K562 (cell line): Measurements from ENCODE around the gene BIRC5. TPM values are rescaled to one million over a fixed set of nuclear protein-coding genes. Genes with fewer than 3 reads are reported as not detected.

Source experiments
- ARHGAP35 ChIP-seq: fragments of 450-650 bp; IDR thresholded peaks from 2 replicates; pipeline ENCODE4 v1.6.1; 2018; ENCODE audit not compliant: partially characterized antibody
- ATF1 ChIP-seq, 2 experiments: fragments of 450-650 bp in 1 of 2; IDR thresholded peaks; 2 replicates each; pipeline ENCODE4 v1.6.1; 2016; ENCODE audit warnings: missing compliant biosample characterization in 1 of 2, missing genetic modification characterization in 1 of 2
- BACH1 ChIP-seq: fragments of 200-800 bp; sonication (Bioruptor generic); IDR thresholded peaks from 2 replicates; pipeline ENCODE4 v1.6.1; 2016; ENCODE audit warnings: missing genetic modification characterization, missing compliant biosample characterization
- CEBPB ChIP-seq: fragments of 450-650 bp; IDR thresholded peaks from 2 replicates; pipeline ENCODE4 v1.6.1; 2016; ENCODE audit warnings: missing genetic modification characterization, missing compliant biosample characterization
- CTBP1 ChIP-seq: fragments of 450-650 bp; IDR thresholded peaks from 2 replicates; pipeline ENCODE4 v1.6.1; 2016; ENCODE audit warnings: borderline replicate concordance
- ESRRA ChIP-seq: fragments of 450-650 bp; IDR thresholded peaks from 2 replicates; pipeline ENCODE4 v1.6.1; 2014; ENCODE audit warnings: low read depth, mild to moderate bottlenecking, moderate library complexity, borderline replicate concordance
- EZH2 ChIP-seq: IDR thresholded peaks from 2 replicates; pipeline ENCODE4 v1.6.1; 2012; ENCODE audit warnings: low read depth, mild to moderate bottlenecking, inconsistent platforms, low read length, borderline replicate concordance
- GABPA ChIP-seq: fragments of 200-800 bp; sonication (Bioruptor generic); conservative IDR thresholded peaks from 2 replicates; pipeline ENCODE4 v1.6.1; 2016; ENCODE audit warnings: low read depth, missing genetic modification characterization, missing compliant biosample characterization
- HNRNPK ChIP-seq: fragments of 200-400 bp; formaldehyde crosslinking; IDR thresholded peaks from one replicate; pipeline ENCODE4 v1.6.1; 2018; ENCODE audit warnings: mild to moderate bottlenecking, low read depth, low read length; ENCODE audit not compliant: poor library complexity, severe bottlenecking
- NCOA6 ChIP-seq: fragments of 450-650 bp; IDR thresholded peaks from 2 replicates; pipeline ENCODE4 v1.6.1; 2017; ENCODE audit warnings: mild to moderate bottlenecking
- POLR2AphosphoS5 ChIP-seq: IDR thresholded peaks from 2 replicates; pipeline ENCODE4 v1.6.1; 2011; ENCODE audit warnings: mild to moderate bottlenecking, low read depth, low read length, moderate library complexity; ENCODE audit not compliant: control insufficient read depth, insufficient read depth
- PTTG1 ChIP-seq: fragments of 450-650 bp; IDR thresholded peaks from 2 replicates; pipeline ENCODE4 v1.6.1; 2016; ENCODE audit warnings: low read depth, mild to moderate bottlenecking, missing genetic modification characterization, missing compliant biosample characterization
- PYGO2 ChIP-seq: fragments of 450-650 bp; IDR thresholded peaks from 2 replicates; pipeline ENCODE4 v1.6.1; 2016; ENCODE audit warnings: mild to moderate bottlenecking, missing genetic modification characterization, moderate library complexity, missing compliant biosample characterization
- RFX7 ChIP-seq: fragments of 250-450 bp; sonication (Bioruptor Pico); IDR thresholded peaks from 2 replicates; pipeline ENCODE4 v1.5.1; 2021; ENCODE audit warnings: mild to moderate bottlenecking
- SP1 ChIP-seq: sonication (generic); formaldehyde crosslinking; IDR thresholded peaks from 2 replicates; pipeline ENCODE4 v1.8.1; 2022; ENCODE audit warnings: mild to moderate bottlenecking, missing genetic modification reagents
- TCFL5 ChIP-seq: fragments of 250-450 bp; sonication (Bioruptor Pico); conservative IDR thresholded peaks from 2 replicates; pipeline ENCODE4 v1.6.1; 2021; ENCODE audit warnings: mild to moderate bottlenecking, moderate library complexity, matching md5 sums
- THRA ChIP-seq: fragments of 450-650 bp; IDR thresholded peaks from 2 replicates; pipeline ENCODE4 v1.6.1; 2017; ENCODE audit warnings: mild to moderate bottlenecking, moderate library complexity
- ZNF395 ChIP-seq: fragments of 200-800 bp; sonication (Bioruptor generic); IDR thresholded peaks from 2 replicates; pipeline ENCODE4 v1.6.1; 2017; ENCODE audit warnings: missing genetic modification characterization, missing compliant biosample characterization
- ZNF445 ChIP-seq: fragments of 250-450 bp; sonication (Bioruptor Pico); IDR thresholded peaks from 2 replicates; pipeline ENCODE4 v1.4.0; 2020; ENCODE audit warnings: low read depth, mild to moderate bottlenecking, moderate library complexity
- ZNF507 ChIP-seq: conservative IDR thresholded peaks from 2 replicates; pipeline ENCODE4 v1.6.1; 2017; ENCODE audit warnings: missing genetic modification characterization, missing compliant biosample characterization
- ZNF79 ChIP-seq: fragments of 250-450 bp; sonication (Bioruptor Pico); IDR thresholded peaks from 2 replicates; pipeline ENCODE4 v1.4.0; 2020; ENCODE audit warnings: low read depth, mild to moderate bottlenecking, moderate library complexity
- polyA plus RNA-seq, 8 experiments: library from polyadenylated mRNA; depleted of rRNA in 4 of 8; stranded (reverse) in 5 of 8; unstranded in 3 of 8; fragments of >200 nt; fragmentation: Nextera tagmentation in 2 of 8; fragmentation: Illumina TruSeq in 1 of 8; extraction: Ambion mirVana in 2 of 8; extraction: Trizol in 1 of 8; gene quantifications; 2 replicates each; pipeline versions ENCODE4 v1.2.1 to v1.2.3, GENCODE V29; 2011 to 2014; ENCODE audit warnings: inconsistent platforms in 1 of 8, missing spikeins in 1 of 8
- total RNA-seq, 7 experiments: library from RNA; depleted of rRNA in 6 of 7; stranded (reverse); fragments of >200 nt in 6 of 7; fragmentation: Illumina TruSeq in 2 of 7; extraction: Trizol in 2 of 7; gene quantifications; 2 replicates each; pipeline versions ENCODE4 v1.2.1 to v1.2.3, GENCODE V29; 2011 to 2021; ENCODE audit warnings: low replicate concordance in 1 of 7
- TF ChIP-seq, protein P1 (sequence below), 2 experiments: fragments of 200-800 bp in 1 of 2; sonication (Bioruptor generic) in 1 of 2; sonication (generic) in 1 of 2; formaldehyde crosslinking in 1 of 2; IDR thresholded peaks in 1 of 2; conservative IDR thresholded peaks in 1 of 2; 2 replicates each; pipeline versions ENCODE4 v1.5.0 to v1.6.1; 2016 to 2020; ENCODE audit warnings: missing compliant biosample characterization in 1 of 2, missing genetic modification characterization in 1 of 2, missing genetic modification reagents in 1 of 2

Gene BIRC5
- total and polyA plus RNA-seq, 9 of the 15 experiments (the other 6 are each of a cell fraction or from before 2014, with no cell fraction given) = 64.4 to 140 (median 101) TPM

DNA sequence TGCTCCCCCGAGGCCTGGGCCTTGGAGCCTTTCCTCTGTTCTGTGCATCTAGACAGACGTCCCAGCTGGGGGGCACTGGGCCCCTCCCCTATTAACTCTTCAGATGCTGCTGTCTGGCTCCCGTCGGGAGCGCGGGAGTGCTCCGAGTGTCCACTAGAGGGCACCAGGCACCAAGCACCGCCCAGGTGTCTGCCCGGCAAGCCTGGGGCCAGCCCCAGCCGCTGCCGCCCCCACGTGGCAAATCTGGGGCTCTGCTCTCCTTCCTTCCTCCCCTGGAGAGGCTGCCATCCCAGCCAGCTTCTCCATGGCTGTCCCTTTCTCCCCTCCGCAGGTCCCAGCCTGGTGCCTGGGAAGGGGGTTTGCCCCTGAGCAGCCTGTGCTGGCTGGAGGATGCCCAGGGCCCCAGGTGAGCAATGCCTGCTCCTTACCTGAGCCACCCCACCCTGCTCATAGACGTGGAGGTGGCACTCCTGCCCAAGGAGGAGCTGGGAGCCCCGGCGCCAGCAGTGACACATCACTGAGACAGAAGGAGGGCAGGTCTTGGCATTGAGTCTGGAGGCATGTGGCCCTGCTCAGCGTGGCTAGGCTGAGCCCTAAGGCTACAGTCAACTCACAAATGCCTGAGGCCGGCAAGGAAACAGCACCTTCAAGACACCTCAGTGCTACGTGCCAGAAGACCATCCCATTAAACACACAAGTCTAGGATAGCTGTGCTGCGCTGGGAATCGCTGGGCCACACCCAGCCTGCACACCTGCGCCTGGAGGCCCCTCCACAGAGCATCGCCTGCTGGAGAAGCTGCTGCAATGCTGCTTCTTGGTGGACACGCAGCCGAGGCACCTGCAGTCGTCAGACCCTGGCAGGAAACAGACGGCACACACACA, 37.1 kb downstream of the BIRC5 start (continued):
- no peak for TF ChIP-seq ZNF395 (CRISPR knock-in tag)
- TF ChIP-seq NCOA6 = no peak
- no peak for TF ChIP-seq THRA
- TF ChIP-seq ZNF445 (CRISPR knock-in tag) = no peak
- no peak for TF ChIP-seq PYGO2
- TF ChIP-seq CEBPB (tag) = no peak
- no peak for TF ChIP-seq GABPA (tag)
- no peak for TF ChIP-seq ATF1 (CRISPR knock-in tag; IDR thresholded peaks at IDR 0.05)
- peak; percentile 37; the same call in 1 of the 2 replicates for TF ChIP-seq ATF1 (tag; IDR thresholded peaks at IDR 0.05)
- TF ChIP-seq ZNF79 (CRISPR knock-in tag) = no peak
- no peak for TF ChIP-seq POLR2AphosphoS5
- TF ChIP-seq RFX7 (CRISPR knock-in tag) = no peak
- peak; percentile 84 for TF ChIP-seq SP1 (CRISPR knock-in tag)
- TF ChIP-seq EZH2 = no peak
- TF ChIP-seq BACH1 (tag) = no peak
- TF ChIP-seq CTBP1 = peak; percentile 72
- TF ChIP-seq ARHGAP35 = no peak
- TF ChIP-seq ESRRA = peak; percentile 58; the same call in 1 of the 2 replicates
- no peak for TF ChIP-seq HNRNPK
- no peak for TF ChIP-seq PTTG1 (tag)
- TF ChIP-seq, protein P1, sequence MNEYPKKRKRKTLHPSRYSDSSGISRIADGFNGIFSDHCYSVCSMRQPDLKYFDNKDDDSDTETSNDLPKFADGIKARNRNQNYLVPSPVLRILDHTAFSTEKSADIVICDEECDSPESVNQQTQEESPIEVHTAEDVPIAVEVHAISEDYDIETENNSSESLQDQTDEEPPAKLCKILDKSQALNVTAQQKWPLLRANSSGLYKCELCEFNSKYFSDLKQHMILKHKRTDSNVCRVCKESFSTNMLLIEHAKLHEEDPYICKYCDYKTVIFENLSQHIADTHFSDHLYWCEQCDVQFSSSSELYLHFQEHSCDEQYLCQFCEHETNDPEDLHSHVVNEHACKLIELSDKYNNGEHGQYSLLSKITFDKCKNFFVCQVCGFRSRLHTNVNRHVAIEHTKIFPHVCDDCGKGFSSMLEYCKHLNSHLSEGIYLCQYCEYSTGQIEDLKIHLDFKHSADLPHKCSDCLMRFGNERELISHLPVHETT (CRISPR knock-in tag; conservative IDR thresholded peaks at IDR 0.05 in 1 of 2, IDR thresholded peaks at IDR 0.05 in 1 of 2) = no peak
- no peak for TF ChIP-seq ZNF507 (tag)
- TF ChIP-seq TCFL5 (CRISPR knock-in tag) = no peak
